Body of pancreas (tissue), 4 donors: ENCODE measurements around the gene PLAC8. TPM values are rescaled to one million over a fixed set of nuclear protein-coding genes. Genes with fewer than 3 reads are reported as not detected.
"Not testable (repeated sequence)": the region's sequence is repeated elsewhere in the genome, so short reads cannot be mapped to it uniquely, and the experiment has no call there.

Experiments used
- ATAC-seq: fragments of 150-250 bp; one replicate; pipeline ENCODE4 v1.9.1; 2016
- DNase-seq, 4 donors: peaks; one replicate each; pipeline ENCODE4 v3.0.0-alpha.2; 2019
- H3K27ac ChIP-seq, 4 donors: fragments of 200-600 bp; sonication (generic); 1 replicate in 3 of 4; 2 replicates in 1 of 4; pipeline versions ENCODE4 v1.5.1 to v1.6.1; 2016 to 2019; ENCODE audit warnings: mild to moderate bottlenecking in 1 of 4, mixed read lengths in 1 of 4, moderate library complexity in 1 of 4
- H3K27me3 ChIP-seq, 2 donors: fragments of 200-600 bp; sonication (generic); one replicate each; pipeline ENCODE4 v1.6.0; 2016; ENCODE audit warnings: mild to moderate bottlenecking in 1 of 2
- H3K36me3 ChIP-seq, 2 donors: fragments of 200-600 bp; sonication (generic); replicated peaks in 1 of 2; 2 replicates each; pipeline ENCODE4 v1.5.1; 2016; ENCODE audit warnings: low read depth in 2 of 2; ENCODE audit not compliant: insufficient read depth in 1 of 2
- H3K4me1 ChIP-seq: fragments of 200-600 bp; sonication (generic); one replicate; pipeline ENCODE4 v1.6.0; 2016
- H3K4me3 ChIP-seq, 2 donors: fragments of 200-600 bp; sonication (generic); 1 replicate in 1 of 2; 2 replicates in 1 of 2; pipeline ENCODE4 v1.5.1; 2016 to 2019
- H3K9me3 ChIP-seq, 3 donors: fragments of 200-600 bp; sonication (generic); 1 replicate in 2 of 3; 2 replicates in 1 of 3; pipeline ENCODE4 v1.5.1; 2016
- CTCF ChIP-seq, 7 experiments: fragments of 450-650 bp in 4 of 7; fragments of 200-600 bp in 3 of 7; sonication (generic) in 3 of 7; IDR thresholded peaks; one replicate each; pipeline ENCODE4 v1.5.1; 2016 to 2019; ENCODE audit warnings: antibody characterized with exemption in 7 of 7
- POLR2A ChIP-seq, 3 donors: fragments of 450-650 bp; IDR thresholded peaks; one replicate each; pipeline ENCODE4 v1.6.1; 2016; ENCODE audit warnings: antibody characterized with exemption in 3 of 3, mild to moderate bottlenecking in 2 of 3
- WGBS, 2 donors: methylation state at CpG; one replicate each; pipeline ENCODE4 v1.1.5; 2017; 5-methylcytosine and 5-hydroxymethylcytosine counted together
- intact Hi-C: fragments of 100-400 bp; cut with DNase I; formaldehyde crosslinking; loops from one replicate; pipeline ENCODE4 v1.15.1; 2023
- total RNA-seq, 2 donors: library from RNA; depleted of rRNA; stranded (reverse); fragments of >200 nt; gene quantifications; one replicate each; pipeline ENCODE4 v1.1.0, GENCODE V29; 2016

Gene PLAC8
- total RNA-seq, 2 donors from 2014 or later = 2.6 TPM; not detected in 1

GRCh38 chr4:83046693-83047473 is 67.6 kb downstream of the PLAC8 start:
- Histone ChIP-seq H3K27ac (no peak overlapping the region), H3K4me3 (no peak overlapping the region), H3K27me3 (peaks cover 0 to 7% of the 10 kb centered on the region in 2 donors), H3K36me3 (peaks cover 0 to 6% of the 10 kb centered on the region in 2 donors), H3K9me3 (no peaks in the 10 kb centered on the region), H3K4me1 (peaks cover 8% of the 10 kb centered on the region)
- ATAC-seq (no peak), DNase-seq (peak in 2 of 4 donors; percentile 25 to 27)
- TF ChIP-seq CTCF (IDR thresholded peaks at IDR 0.05) (no peak), POLR2A (IDR thresholded peaks at IDR 0.05) (no peak)
- intact Hi-C loops = no loop called here
- WGBS, 2 donors = 52 to 59% methylated on average over 8 of the region's 8 CpGs

DNA sequence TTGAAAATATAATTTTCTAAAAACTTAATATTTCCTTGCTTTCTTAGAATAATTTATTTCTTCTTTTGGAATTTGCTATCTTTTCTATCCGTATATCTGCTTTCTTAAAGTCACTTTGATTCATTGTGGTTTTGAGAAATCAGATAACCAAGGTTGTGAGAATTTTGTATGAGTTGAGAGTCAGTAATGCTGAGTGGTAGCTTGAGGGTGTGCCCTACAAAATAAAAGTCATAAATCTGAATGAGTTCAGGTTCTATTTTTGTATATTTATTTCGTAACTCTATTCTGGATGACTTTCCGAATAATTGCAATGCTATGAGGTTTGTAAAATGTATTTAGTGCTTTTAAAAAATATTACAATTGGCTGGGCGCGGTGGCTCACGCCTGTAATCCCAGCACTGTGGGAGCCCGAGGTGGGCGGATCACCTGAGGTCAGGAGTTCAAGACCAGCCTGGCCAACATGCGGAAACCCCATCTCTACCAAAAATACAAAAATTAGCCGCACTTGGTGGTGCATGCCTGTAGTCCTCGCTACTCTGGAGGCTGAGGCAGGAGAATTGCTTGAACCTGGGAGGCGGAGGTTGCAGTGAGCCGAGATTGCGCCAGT is 70.6 kb downstream of the PLAC8 start:
- DNase-seq (no peak), ATAC-seq (no peak)
- no peaks in the 10 kb centered on the region for H3K36me3 ChIP-seq
- intact Hi-C loops = no loop called here
- no peak overlapping the region for H3K27ac ChIP-seq
- WGBS, 2 donors = 88 to 95% methylated on average over 14 of the region's 14 CpGs
- TF ChIP-seq CTCF (IDR thresholded peaks at IDR 0.05) (no peak), POLR2A (IDR thresholded peaks at IDR 0.05) (no peak)
- peaks cover 8% of the 10 kb centered on the region for H3K4me1 ChIP-seq
- H3K4me3 ChIP-seq = no peak overlapping the region
- no peaks in the 10 kb centered on the region for H3K9me3 ChIP-seq
- no peaks in the 10 kb centered on the region for H3K27me3 ChIP-seq

GRCh38 chr4:83043157-83043556 is 71.4 kb downstream of the PLAC8 start:
- intact Hi-C loops, H3K9me3 ChIP-seq, ATAC-seq, H3K4me1 ChIP-seq, DNase-seq, H3K27me3 ChIP-seq, H3K4me3 ChIP-seq, H3K27ac ChIP-seq, H3K36me3 ChIP-seq: not testable (repeated sequence)
- 90 to 94% methylated on average over 2 of the region's 2 CpGs for WGBS, 2 donors

DNA sequence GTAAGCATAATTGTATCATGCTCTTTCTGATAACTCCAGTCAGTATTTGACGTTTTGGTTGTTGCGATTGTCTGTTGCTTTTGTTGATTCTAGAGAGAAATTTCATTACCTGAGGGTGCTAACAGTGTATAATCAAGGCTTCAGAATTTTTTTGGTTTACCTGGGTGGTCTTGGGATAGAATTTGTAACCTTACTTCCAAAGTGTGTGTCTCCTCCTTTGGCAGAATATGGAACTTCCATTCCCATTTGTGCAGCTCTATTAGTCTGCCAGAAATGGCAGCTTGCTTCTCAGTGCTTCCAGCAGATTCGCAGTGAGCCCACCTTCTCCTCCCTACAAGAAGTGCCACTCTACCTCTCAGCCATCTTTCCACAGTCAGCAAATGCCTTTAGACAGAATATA is 74.3 kb downstream of the PLAC8 start:
- ATAC-seq (no peak), DNase-seq (no peak)
- TF ChIP-seq CTCF (IDR thresholded peaks at IDR 0.05) = no peak
- TF ChIP-seq POLR2A (IDR thresholded peaks at IDR 0.05) = no peak
- no peaks in the 10 kb centered on the region for H3K9me3 ChIP-seq
- peaks cover 25% of the 10 kb centered on the region for H3K4me1 ChIP-seq
- H3K4me3 ChIP-seq = no peak overlapping the region
- no peaks in the 10 kb centered on the region for H3K36me3 ChIP-seq
- no peaks in the 10 kb centered on the region for H3K27me3 ChIP-seq
- intact Hi-C loops = no loop called here
- H3K27ac ChIP-seq = no peak overlapping the region
- WGBS, 2 donors = 78 to 83% methylated on average over 3 of the region's 3 CpGs

Other genes starting within 250 kb of the PLAC8 start
- gene SEC31A, start 223.6 kb downstream of the PLAC8 start, total RNA-seq = 100 to 1,000 TPM; 215 to 245 TPM
- 1 to 10 TPM in 1 of 2 donors, under 1 TPM in 1; 0.33 to 3.9 TPM for gene THAP9, start 214.0 kb downstream of the PLAC8 start, total RNA-seq
- 1 to 10 TPM; 2.0 to 2.9 TPM for gene LIN54, start 103.9 kb downstream of the PLAC8 start, total RNA-seq
- gene COPS4, start 79.5 kb downstream of the PLAC8 start, total RNA-seq = 10 to 100 TPM in 1 of 2 donors, 1 to 10 TPM in 1; 1.6 to 12.7 TPM
- gene COQ2, start 170.1 kb upstream of the PLAC8 start, total RNA-seq = 1 to 10 TPM; 2.1 to 4.6 TPM
- under 1 TPM; 0.52 to 0.99 TPM for gene HPSE, start 220.1 kb upstream of the PLAC8 start, total RNA-seq